Measurements from ENCODE around the gene INS.
A peak's percentile ranks its signal among the peaks of the same experiment; 100 is the strongest.

Gene INS

DNA sequence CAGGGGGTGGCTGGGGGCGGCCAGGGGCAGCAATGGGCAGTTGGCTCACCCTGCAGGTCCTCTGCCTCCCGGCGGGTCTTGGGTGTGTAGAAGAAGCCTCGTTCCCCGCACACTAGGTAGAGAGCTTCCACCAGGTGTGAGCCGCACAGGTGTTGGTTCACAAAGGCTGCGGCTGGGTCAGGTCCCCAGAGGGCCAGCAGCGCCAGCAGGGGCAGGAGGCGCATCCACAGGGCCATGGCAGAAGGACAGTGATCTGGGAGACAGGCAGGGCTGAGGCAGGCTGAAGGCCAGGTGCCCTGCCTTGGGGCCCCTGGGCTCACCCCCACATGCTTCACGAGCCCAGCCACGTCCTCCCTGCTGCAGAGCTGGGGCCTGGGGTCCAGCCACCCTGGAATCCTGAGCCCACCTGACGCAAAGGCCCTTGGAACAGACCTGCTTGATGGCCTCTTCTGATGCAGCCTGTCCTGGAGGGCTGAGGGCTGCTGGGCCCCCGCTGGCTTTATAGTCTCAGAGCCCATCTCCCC, at the start of gene INS:
INS (minus strand) TSS at position 474 of the 524 bp plus-strand sequence; CDS start at position 236, 238 bp downstream.
- DNase-seq (ENCODE audit: low spot score), result no peak

DNA sequence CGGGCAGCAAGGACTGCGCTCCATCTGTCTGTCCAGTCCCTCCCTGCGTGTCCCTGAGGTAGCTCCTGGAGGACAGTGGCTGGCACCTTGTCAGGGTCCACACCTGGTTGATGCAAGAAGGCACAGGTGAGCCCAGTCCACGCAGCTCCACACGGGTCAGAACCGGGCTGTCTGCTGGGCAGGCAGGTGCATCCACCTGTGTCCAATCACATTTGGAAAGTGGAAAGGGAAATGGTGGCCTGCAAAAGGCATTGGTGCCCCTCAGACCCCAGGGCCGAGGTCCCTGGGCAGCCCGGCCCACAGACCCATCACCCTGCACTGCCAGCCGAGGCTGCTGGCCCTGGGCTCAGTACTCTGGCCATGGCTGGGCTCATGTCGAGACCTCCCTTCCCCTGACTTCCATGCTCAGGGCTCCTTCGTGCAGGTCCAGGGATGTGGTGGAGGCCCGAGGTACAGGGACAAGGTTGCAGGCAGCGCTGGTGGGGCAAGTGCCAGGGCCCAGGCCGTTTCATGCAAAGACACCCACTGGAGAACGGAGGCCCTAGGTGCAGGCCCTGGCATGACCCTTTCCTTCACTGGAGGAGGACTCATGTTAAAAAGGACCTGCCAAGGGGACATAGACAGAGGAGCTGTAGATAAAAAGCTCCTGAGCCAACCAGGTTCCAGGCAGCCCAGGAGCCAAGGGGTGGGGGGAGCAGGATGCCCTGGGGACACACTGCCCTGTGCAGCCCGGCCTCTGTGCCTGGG, 49.5 kb upstream of the INS start:
- no peak for DNase-seq (ENCODE audit: low spot score)

DNA sequence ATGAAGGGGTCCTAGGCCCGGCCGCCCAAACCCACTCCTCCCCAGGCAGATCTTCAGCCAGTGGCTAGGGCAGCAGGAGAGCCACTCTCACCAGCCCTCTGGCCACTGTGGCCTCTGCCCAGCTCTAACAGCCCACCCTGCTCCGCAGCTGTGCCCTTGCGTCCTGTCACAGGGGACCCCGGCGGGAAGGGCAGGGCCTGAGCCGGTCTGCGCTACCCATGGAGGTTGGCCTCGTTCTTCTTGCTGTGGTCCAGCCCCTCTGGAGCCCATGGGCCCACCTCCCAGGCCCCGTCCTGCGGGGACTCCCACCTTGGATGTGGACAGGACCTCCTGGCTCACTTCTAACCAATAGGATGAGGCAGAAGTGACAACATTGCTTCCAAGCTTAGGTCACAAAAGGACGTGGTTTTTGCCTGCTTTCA, 48.9 kb upstream of the INS start:
- DNase-seq (ENCODE audit: low spot score), result no peak

DNA sequence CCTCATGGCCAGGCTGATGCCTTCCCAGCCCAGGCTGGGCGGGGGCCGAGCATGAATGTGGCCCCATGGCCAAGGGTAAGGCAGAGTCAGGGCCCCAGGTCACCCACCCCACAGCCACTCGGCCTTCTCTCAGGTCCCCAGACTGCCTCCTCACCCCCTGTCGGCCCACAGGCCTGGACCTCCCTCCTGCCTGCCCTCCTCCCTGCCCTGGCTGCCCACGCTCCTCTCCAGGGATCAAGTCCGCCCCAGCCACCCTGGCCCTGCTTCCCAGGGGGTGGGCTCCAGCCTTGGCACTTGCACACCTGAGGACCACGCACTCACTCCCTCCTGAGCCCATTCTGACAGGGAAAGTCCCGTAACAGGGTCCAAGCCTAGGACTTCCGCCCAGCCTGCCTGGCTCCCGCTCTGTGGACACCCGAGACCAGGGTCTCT, 48.4 kb upstream of the INS start:
- peak; percentile 52 for DNase-seq (ENCODE audit: low spot score)

DNA sequence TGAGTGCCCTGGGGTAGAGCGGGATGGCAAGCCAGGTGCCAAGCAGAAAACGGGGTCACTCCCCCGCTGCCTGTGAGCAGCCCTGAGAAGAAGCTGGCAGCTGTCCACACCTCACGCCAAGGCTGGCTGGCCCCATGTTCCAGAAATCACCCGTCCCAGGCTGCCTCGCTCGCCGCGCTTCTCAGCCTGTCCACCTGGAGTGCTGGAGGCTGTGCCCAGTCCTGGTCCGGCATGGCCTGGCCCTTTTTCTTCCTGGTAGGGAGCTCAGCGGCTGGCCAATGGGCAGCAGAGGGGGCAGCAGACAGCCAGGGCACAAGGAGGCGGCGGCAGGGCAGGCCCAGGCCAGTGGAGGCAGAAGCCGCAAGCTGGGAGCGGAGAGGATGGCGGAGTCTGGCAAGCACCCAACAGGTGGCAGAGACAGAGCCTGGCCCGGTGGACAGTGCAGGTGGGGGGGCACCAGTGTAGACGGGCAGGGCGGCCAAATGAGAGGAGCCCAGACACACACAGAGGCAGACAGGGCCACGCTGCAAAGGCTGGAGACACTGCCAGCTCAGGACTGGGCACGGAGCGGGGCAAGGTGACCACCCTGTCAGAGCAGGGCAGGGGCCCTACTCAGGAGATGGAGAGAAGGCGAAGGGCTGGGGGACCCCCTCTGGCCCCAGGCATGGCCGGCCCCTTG, 47.8 kb upstream of the INS start:
- peak; percentile 57 for DNase-seq (ENCODE audit: low spot score)

DNA sequence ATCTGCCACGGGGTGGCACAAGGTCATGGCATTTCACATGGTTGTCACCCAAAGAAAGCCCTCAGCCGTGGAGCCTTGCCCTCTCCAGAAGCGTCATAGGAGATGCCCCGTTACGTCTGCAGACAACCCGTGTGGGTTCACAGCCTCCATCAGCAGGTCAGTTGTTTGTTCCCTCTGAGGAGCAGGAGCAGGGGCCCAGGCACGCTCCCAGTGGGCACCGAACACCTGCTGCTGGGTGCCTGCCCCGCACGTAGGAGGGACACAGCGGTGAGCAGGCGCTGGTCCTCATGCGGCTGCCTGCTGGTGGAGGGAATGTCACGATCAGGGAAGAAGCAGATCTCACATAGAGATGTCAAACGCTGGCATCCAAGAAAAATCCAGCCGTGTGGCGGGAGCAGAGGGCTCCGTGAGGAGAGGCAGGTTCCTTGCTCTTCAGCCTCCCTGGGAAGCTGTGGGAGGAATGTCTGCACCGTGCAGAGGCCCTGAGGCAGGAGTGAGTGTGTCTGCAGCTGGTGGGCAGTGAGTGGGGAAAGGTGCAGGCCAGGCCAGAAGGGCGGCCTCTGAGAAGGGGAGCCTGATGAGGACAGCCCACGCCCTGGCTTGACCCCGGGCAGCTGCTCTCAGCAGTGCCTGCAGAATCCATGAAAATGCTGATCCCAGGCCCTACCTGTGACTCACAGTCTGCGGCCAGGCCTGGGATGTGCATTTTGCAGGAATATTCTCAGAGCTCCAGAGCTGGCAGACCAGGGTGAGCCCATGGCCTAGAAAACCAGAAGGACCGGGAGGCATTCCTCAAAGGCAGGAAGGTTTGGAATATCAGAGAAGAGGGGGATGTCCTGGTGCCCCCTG, 47.0 kb upstream of the INS start:
- DNase-seq (ENCODE audit: low spot score), result peak; percentile 62

DNA sequence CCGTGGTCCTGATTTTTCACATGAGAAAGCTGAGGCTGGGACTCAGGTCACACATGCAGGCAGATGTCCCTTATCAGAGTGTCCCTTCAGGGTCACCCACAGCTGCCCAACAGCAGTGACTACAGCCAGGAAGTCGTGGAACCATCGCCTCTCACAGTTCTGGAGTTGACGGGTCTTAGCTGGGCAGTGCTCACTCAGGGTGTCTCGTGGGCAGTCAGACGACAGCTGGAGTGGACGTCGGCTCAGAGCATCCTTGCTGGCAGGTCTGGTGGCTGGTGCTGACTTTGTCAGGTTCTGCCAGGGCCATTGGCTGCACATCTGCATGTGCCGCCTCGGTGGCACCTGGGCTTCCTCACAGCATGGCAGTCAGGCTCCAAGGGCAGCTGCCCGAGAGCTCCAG, 46.2 kb upstream of the INS start:
- peak; percentile 60 for DNase-seq (ENCODE audit: low spot score)

DNA sequence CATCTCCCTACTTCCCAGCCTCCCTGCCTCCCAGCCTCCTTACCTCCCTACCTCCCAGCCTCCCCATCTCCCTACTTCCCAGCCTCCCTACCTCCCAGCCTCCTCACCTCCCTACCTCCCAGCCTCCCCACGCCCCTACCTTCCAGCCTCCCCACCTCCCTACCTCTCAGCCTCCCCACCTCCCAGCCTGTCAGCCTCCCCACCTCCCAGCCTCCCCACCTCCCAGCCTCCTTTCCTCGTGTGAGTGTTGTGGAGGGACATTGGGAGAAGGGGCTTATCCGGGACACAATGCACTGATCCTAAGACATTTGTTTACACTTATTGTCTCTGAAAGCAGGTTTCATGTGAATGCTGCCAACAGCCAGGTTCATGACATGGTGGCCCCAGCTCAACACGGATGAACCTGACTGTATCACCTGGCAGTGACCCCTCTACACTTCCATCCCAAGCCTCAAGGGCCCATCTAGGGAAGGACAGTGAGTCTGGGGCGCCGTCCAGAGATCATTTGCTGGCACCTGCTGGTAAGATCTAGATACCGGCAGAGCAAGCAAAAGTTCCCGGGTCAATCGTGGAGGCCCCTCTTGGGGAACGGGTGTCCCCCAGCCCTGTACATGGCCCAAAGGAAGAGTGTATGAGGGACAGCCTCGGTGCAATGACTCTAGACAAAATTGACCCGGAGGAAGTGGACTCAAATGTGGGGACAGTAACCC, 45.1 kb upstream of the INS start:
- peak; percentile 62 for DNase-seq (ENCODE audit: low spot score)

DNA sequence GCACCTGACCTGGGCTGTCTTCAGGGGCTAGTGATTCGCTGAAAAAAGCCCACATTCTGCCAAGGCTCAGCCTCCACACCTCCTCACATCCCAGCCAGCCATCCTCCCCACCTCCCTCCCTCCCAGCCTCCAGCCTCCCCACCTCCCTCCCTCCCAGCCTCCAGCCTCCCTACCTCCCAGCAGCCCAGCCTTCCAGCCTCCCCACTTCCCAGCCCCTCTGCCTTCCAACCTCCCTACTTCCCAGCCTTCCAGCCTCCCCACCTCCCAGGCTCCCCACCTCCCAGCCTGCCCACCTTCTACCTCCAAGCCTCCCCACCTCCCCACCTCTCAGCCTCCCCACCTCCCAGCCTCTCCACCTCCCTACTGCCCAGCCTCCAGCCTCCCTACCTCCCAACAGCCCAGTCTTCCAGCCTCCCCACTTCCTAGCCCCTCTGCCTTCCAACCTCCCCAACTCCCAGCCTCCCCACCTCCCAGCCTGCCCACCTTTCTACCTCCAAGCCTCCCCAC, 44.3 kb upstream of the INS start:
- DNase-seq (ENCODE audit: low spot score), result peak; percentile 54

DNA sequence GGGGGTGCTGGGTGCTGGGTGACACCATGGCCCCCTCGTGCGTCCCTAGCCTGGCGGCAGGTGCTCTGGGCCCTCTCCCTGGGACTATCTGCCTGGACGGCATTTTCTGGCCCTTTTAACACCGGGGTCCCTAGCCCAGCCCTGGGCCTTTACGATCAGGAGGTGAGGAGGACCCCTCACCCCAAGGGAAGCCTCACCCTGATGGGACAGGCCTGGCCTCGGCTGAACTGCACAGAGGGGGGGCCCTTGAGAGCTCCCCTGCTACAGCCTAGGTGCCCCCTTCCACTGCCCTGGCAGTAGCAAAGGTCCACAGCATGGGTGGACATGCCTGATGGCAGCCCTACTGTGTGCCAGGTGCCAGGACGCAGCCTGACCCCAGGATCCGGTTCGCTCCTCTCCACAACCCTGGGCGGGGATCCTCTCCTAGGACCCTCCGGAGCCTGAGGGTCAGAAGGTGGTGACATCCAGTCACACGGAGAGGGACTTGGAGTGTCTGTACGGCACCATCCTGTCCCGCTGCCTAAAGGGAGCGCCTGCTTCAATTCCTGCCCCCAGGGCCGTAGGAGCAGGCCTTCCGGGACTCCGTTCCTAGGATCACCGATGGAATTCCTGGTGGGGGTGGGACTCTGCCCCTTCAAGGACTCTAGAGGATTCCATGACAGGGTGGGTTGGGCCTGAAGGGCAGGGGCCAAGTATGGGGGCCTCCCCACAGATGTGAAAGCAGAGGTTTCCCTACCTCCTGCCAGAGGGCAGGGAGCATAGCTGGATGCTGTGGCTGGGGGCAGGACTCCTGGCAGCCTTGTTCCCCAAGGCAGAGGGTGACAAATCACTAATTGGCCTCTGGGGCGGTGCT, 43.6 kb upstream of the INS start:
- peak; percentile 54 for DNase-seq (ENCODE audit: low spot score)

DNA sequence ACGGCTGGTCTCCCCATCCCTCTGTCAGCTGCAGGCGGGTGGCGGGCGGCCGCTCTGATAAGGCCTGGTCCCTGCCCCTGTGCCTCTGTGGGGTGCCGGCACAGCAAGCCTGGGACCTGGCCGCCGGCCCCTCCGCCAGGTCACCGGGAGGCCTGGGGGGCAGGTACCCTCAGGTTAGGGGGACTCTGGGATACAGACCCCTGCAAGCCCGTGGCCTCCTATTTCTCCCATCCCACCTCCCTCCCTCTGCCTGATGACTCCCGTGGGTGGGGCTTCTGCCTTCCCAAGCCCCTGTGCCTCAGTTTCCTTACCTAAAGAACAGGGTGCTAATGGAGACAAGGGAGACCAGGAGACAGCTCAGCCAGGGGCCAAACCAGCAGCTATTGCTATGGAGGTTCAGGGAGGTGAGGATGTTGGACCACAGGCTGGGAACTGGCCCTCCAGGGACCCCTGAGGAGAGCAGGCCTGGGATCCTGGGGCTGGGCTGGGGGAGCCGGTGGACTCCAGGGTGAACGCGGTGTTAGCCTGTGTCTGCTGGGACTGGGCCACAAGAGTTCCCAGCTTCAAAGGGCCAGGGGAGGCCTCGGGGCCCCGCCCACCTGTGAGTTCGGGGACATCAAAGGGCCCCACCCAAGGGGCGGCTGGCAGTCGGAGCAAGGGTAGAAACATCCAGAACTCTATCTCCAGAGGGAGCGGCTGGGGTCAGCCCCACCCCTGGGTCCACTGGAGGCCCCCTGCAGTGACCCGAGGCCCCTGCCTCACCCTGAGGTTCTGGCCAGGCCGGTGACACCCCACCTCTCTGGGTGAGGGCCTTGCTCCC, 42.6 kb upstream of the INS start:
- DNase-seq (ENCODE audit: low spot score), result no peak

DNA sequence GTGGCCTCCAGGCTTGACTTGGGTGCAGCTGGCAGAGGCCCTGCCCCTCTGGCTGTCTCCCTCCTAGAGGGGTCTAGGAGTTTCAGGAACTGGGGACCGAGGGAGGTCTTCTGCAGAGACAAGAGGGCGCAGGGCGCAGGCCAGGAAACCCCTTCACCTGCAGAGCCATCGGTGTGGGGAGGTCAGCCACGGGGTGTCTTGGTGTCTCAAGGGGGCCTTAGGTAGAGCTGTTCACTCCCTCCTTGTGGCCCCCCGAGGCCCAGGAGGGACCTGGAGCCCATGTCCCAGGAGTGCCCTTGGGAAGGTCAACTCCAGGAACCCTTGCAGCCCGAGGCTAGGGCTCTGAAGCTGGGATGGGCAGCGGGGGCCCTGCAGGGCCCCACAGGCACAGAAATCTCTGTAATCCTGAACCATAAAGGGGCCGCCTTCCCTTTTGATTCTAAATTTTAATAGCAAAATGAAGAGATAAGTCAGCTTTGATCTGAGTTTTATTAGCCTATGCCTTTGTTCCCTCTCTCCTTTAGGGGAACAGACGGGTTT, 42.0 kb upstream of the INS start:
- DNase-seq (ENCODE audit: low spot score), result no peak

DNA sequence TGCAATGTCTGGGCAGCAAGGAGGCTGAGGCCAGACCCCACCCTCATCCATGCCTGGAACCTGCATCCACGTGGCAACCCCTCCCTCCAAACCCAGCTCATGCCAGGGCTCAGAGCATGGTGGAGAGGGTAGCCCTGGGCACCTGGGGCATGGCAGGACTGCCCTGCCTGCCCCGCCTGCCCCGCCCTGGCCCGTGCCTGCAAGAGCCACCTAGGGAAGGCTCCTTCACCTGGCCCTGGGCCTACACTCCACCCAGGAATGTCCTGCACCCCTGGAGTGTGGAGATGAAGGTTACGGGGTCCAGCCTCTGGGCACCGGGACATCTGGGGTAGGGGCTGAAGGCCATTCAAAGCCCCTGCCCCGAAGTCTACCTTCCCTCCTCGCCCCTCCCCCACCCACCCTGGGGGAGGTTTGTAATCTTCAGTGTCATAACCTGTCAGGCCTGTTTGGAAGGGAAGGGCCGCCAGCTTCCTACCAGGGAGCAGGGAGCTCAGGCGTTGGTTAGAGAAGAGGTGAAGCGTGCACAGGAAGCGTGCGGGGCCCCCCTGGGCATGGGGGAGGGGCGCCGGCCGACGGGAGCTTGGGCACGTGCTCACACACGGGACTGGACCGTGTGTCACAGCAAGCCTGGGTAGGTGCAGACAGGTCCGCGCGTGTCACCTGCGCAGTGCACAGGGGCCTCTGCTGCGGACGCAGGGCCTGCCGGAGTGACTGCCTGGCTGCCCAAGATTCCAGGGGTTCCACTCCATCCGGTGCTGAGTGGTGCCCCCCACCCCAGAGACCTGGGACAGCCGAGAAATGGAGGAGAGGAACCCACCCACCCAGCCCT, 41.3 kb upstream of the INS start:
- DNase-seq (ENCODE audit: low spot score), result no peak

DNA sequence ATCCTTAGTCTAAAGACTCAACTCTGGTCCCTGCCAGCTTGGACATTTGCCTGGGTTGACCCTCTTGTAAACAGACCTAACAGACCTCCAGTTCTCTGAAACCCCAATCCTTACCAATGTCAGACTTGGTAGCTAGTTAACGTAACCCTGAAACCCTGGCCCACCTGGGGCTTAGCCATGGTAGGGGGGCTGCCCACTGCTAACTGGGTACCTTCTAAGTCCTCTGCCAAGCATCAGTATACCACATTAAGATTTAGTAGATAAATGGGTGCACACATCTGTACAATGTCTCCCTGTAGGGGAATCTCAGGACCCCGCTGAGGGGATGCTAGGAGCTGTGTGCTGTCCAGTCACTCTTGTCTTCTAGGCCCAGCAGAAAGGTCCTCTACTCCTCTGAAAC, 40.5 kb upstream of the INS start:
- no peak for DNase-seq (ENCODE audit: low spot score)

DNA sequence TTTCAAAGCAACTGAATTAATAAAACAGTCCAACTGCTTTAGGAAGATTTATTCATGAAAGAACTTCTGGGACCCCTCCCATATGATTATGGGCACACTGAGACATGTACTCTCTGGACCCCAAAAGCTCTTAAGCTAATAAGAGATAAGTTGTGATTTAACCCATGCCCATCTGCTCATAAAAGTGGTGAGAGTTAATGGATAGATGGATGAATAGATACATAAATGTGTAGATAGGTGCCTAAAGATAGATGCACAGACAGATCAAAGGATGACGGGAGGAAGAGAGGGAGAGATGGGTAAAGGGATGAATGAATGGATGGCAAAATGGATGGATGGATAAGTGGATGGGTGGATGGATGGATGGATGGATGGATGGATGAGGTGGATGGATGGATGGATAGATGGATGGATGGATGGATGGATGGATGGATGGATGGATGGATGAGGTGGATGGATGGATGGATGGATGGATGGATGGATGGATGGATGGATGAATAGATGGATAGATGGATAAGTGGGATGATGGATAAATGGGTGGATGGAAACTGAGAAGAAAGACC, 40.0 kb upstream of the INS start:
- DNase-seq (ENCODE audit: low spot score), result no peak

DNA sequence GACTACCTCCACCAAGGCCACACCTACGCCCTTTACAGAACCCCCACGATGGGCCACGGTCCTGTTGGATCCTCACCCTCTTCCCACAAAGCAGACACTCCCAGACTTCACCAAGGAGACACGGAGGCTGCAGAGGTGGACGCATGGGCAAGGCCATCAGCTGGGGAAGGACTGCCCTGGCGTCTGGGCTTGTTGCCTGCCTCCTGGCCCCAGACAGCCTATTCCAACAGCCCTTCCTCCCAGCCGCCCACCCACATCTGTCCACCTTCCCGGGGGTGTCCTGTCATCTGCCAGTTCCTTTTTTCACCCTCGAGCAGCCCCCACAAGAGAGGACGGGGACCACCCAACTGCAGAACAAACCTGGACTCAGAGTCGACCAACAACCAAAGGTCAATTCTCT, 39.5 kb upstream of the INS start:
- DNase-seq (ENCODE audit: low spot score), result no peak

DNA sequence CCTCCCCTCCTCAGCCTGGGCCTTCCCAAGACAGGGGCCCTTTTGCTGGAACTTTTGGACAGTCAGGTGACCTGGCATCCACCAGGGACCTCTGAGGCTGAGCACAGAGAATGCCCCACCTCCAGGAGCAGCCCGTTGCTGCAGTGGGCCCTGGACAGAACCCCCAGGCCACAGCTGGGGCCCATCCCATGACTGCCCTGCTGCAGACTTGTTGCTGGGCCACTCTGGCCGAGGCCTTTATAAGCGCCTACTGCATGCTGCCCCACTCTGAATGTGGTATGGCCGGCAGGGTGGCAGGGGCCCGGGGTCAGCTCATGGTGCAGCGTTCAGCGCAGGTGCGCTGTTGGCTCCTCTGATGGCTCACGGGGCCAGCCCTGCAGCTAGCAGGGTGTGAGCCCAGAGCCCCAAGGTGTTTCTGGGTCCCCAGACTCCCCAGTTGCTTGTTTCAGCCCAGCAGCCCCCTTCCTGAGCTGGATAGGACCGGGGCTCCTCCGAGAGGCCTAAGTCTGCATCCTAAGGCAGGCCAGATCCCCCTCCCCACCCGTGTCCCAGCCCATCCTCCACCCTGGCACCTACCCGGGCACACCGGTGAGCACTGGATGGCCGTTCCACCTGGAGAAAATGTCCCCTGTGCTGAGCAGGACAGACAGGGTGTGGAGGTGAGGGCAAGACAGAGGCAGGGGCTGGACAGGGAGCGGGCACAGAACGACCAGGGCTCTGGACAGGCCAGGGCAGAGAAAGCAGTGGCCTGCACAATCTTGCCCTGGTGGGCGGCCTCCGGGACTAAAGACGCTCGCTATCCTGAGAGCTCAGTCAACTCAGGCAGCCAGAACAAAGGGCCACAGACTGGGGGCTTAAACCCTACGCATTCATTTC, 38.7 kb upstream of the INS start:
- DNase-seq (ENCODE audit: low spot score), result no peak
